Measurements from ENCODE around the gene FANK1. TPM values are rescaled to one million over a fixed set of nuclear protein-coding genes. Genes with fewer than 3 reads are reported as not detected.

Gene FANK1
- total RNA-seq, 1 donor from 2014 or later: 9.5 TPM

- TF ChIP-seq CTCF (conservative IDR thresholded peaks at IDR 0.05): no peak
- no peaks in the 10 kb centered on the region for H3K27me3 Mint-ChIP-seq
- H3K9me3 Mint-ChIP-seq: no peaks in the 10 kb centered on the region
- peaks cover 7% of the 10 kb centered on the region for H3K36me3 Mint-ChIP-seq
- DNase-seq (ENCODE audit: extremely low spot score, unreplicated experiment): no peak
- H3K27ac Mint-ChIP-seq: no peak overlapping the region
- peaks cover 11% of the 10 kb centered on the region for H3K4me1 Mint-ChIP-seq (ENCODE audit: unreplicated experiment)
- no peak overlapping the region for H3K4me3 Mint-ChIP-seq
Observed at GRCh38 chr10:125984865-125985495, 88.6 kb downstream of the FANK1 start.

- TF ChIP-seq CTCF (conservative IDR thresholded peaks at IDR 0.05): no peak
Observed at GRCh38 chr10:125985557-125986240, 89.3 kb downstream of the FANK1 start.

GRCh38 chr10:125989791-125990190, 93.4 kb downstream of the FANK1 start:
- H3K4me3 Mint-ChIP-seq: no peak overlapping the region
- no peaks in the 10 kb centered on the region for H3K27me3 Mint-ChIP-seq
- TF ChIP-seq CTCF (conservative IDR thresholded peaks at IDR 0.05): no peak

More at GRCh38 chr10:125985557-125986240, 89.3 kb downstream of the FANK1 start:
- Mint-ChIP-seq H3K27me3 (no peaks in the 10 kb centered on the region), H3K9me3 (no peaks in the 10 kb centered on the region), H3K4me3 (no peak overlapping the region), H3K27ac (no peak overlapping the region), H3K36me3 (peaks cover 7% of the 10 kb centered on the region), H3K4me1 (ENCODE audit: unreplicated experiment) (peaks cover 11% of the 10 kb centered on the region)
- DNase-seq (ENCODE audit: extremely low spot score, unreplicated experiment): no peak

GRCh38 chr10:125990974-125991373, 94.6 kb downstream of the FANK1 start:
- H3K27ac Mint-ChIP-seq: no peak overlapping the region
- no peak overlapping the region for H3K4me3 Mint-ChIP-seq
- H3K36me3 Mint-ChIP-seq: peaks cover 11% of the 10 kb centered on the region
- no peak for TF ChIP-seq CTCF (conservative IDR thresholded peaks at IDR 0.05)
- H3K4me1 Mint-ChIP-seq (ENCODE audit: unreplicated experiment): peaks cover 6% of the 10 kb centered on the region
- no peaks in the 10 kb centered on the region for H3K27me3 Mint-ChIP-seq
- H3K9me3 Mint-ChIP-seq: no peaks in the 10 kb centered on the region
- no peak for DNase-seq (ENCODE audit: extremely low spot score, unreplicated experiment)

More at GRCh38 chr10:125989791-125990190, 93.4 kb downstream of the FANK1 start:
- Mint-ChIP-seq H3K36me3 (peaks cover 11% of the 10 kb centered on the region), H3K4me1 (ENCODE audit: unreplicated experiment) (peaks cover 6% of the 10 kb centered on the region), H3K9me3 (no peaks in the 10 kb centered on the region), H3K27ac (no peak overlapping the region)
- no peak for DNase-seq (ENCODE audit: extremely low spot score, unreplicated experiment)

- no peak for DNase-seq (ENCODE audit: extremely low spot score, unreplicated experiment)
- Mint-ChIP-seq H3K36me3 (peaks cover 11% of the 10 kb centered on the region), H3K27ac (no peak overlapping the region), H3K4me1 (ENCODE audit: unreplicated experiment) (peaks cover 6% of the 10 kb centered on the region), H3K27me3 (no peaks in the 10 kb centered on the region), H3K4me3 (no peak overlapping the region), H3K9me3 (no peaks in the 10 kb centered on the region)
- no peak for TF ChIP-seq CTCF (conservative IDR thresholded peaks at IDR 0.05)
Observed at GRCh38 chr10:125991392-125991791, 95.0 kb downstream of the FANK1 start.
